Heart left ventricle (tissue), 13 donors: ENCODE measurements around the gene B4GALNT2.

Source experiments
- POLR2A ChIP-seq, 2 donors: fragments of 450-650 bp; IDR thresholded peaks; one replicate each; pipeline ENCODE4 v1.6.1; 2017; ENCODE audit warnings: antibody characterized with exemption in 2 of 2, mild to moderate bottlenecking in 2 of 2, moderate library complexity in 2 of 2
- TF ChIP-seq, protein P1 (sequence below), 12 donors: fragments of 200-600 bp; sonication (generic) in 4 of 12; IDR thresholded peaks; one replicate each; pipeline versions ENCODE4 v1.5.0 to v1.8.0; 2018 to 2022; ENCODE audit warnings: antibody characterized with exemption in 12 of 12, mild to moderate bottlenecking in 5 of 12
- donor health status: ischemic (EF 13 %, LVEDD 7.1; RV severe dilation, severe dysfunction).
- donor health status: DM: no; HTN: yes; CAD: no.
- donor health status: DM: no; HTN: no; CAD: no.
- donor health status: ischemic (EF 25% LVEDD 6.9; RV normal size, moderate dysfunction).
- donor health status: ischemic (EF 25% LVEDD 5.7; RV mildly dilated, moderate dysfunction).
- donor health status: ischemic (EF 35%, LVEDD 5.7; RV mildly dilated, moderate dysfunction).
- donor health status: nonischemic (EF 11% LVEDD 7.7; RV severe dilation, severe dysfunction).
- donor health status: DM: yes; HTN: yes; CAD: no.
- donor health status: PGD.
- donor health status: ischemic (EF 29% LVEDD 5.4; RV normal size, mild dysfunction).
- donor health status: nonischemic (EF 23%, LVEDD 6.1; RV moderate dilation, normal function).

DNA sequence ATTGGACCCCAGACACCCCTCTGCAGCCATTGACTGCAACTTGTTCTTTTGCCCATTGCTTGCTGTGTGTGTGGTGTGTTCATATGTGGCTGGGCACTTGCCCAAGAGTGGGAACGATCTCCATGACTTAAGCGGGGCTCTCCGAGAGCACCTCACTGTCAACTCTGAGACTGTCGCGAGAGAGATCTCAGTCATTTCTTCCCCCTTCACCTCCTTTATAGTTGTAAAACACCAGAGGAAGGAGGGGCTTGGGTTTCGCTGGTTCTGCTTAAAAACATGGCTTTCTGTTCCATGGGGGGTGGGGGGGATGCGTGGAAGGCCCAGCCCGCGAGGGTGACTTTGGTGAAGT lies 90.6 kb downstream of the B4GALNT2 start:
- TF ChIP-seq, protein P1, sequence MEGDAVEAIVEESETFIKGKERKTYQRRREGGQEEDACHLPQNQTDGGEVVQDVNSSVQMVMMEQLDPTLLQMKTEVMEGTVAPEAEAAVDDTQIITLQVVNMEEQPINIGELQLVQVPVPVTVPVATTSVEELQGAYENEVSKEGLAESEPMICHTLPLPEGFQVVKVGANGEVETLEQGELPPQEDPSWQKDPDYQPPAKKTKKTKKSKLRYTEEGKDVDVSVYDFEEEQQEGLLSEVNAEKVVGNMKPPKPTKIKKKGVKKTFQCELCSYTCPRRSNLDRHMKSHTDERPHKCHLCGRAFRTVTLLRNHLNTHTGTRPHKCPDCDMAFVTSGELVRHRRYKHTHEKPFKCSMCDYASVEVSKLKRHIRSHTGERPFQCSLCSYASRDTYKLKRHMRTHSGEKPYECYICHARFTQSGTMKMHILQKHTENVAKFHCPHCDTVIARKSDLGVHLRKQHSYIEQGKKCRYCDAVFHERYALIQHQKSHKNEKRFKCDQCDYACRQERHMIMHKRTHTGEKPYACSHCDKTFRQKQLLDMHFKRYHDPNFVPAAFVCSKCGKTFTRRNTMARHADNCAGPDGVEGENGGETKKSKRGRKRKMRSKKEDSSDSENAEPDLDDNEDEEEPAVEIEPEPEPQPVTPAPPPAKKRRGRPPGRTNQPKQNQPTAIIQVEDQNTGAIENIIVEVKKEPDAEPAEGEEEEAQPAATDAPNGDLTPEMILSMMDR (IDR thresholded peaks at IDR 0.05), result no peak
- no peak for TF ChIP-seq POLR2A (IDR thresholded peaks at IDR 0.05)
